Skin of body (tissue), 2 donors: ENCODE results near the gene LAMC1. TPM values are rescaled to one million over a fixed set of nuclear protein-coding genes. Genes with fewer than 3 reads are reported as not detected.

ENCODE experiments used
- DNase-seq: peaks from one replicate; lab custom pipeline; 2025; lab: John Stamatoyannopoulos, UW
- total RNA-seq: library from RNA; depleted of rRNA; stranded (reverse); fragments of >200 nt; gene quantifications from one replicate; pipeline ENCODE4 v1.2.3, GENCODE V29; 2014

The LAMC1 gene
- total RNA-seq, 1 donor from 2014 or later = 271 TPM

- DNase-seq = no peak
Measured at GRCh38 chr1:183021405-183022201, 1.6 kb upstream of the LAMC1 start.

GRCh38 chr1:183022202-183023145 is 746 bp upstream of the LAMC1 start:
- DNase-seq = peak; percentile 93

DNA sequence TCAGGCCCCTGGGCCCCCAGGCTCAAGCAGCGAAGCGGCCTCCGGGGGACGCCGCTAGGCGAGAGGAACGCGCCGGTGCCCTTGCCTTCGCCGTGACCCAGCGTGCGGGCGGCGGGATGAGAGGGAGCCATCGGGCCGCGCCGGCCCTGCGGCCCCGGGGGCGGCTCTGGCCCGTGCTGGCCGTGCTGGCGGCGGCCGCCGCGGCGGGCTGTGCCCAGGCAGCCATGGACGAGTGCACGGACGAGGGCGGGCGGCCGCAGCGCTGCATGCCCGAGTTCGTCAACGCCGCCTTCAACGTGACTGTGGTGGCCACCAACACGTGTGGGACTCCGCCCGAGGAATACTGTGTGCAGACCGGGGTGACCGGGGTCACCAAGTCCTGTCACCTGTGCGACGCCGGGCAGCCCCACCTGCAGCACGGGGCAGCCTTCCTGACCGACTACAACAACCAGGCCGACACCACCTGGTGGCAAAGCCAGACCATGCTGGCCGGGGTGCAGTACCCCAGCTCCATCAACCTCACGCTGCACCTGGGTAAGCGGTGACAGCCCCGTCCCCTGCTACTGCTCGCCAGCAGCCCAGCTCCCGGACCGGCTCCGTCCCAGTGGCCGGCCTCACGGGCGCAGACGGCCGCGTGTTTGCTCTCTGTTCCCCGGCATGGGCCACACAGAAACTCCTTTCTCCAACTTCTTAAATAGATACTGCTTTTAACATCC is 539 bp downstream of the LAMC1 start:
- no peak for DNase-seq

DNA sequence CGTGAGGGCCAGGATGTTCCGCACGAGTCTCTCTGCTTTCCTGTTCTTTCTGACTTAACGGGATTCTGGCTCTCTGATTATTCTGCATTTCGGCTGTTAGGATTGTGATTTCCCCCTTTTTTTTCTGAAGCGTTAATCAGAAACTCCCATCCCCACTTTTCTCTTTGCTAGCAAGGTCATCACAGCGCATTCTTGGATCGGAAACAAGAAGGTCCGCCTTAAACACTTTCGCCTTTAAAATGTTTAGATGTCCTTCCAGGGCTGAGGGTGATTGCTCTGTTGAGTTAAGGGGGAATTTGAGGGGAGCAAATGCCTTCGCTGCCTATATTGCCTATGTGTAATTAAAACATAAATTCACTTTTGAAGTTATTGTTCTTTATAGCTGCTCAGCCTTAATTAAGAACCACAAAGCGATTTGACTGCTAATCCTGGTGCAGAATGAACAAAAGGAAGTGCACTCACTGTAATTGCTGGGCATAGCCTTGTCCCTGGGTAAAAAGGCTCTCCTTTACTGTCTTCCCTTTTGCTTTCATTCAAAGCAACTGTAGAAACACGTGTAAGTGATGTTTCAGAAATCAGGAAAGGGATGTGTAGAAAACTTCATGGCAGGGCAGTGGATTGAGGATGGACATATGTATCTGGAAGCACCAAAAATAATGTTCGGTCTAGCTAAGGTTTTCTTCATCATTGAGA is 1.2 kb downstream of the LAMC1 start:
- DNase-seq = peak; percentile 25

DNA sequence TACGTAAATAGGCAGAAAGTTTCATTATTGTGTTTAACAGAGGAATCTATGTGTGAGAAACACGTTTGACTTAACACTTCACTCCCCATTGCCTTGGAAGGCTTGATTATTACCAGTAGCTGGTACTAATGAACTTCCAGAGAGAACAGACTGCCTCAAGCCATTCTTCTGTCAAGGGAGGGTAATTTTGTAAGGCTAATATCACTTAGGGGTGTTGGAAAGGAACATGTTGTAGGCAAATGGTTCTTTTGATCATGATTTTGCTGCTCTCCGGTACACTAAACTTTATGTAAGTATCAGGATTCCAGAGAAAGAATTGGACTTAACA is 1.8 kb downstream of the LAMC1 start:
- DNase-seq = no peak

DNA sequence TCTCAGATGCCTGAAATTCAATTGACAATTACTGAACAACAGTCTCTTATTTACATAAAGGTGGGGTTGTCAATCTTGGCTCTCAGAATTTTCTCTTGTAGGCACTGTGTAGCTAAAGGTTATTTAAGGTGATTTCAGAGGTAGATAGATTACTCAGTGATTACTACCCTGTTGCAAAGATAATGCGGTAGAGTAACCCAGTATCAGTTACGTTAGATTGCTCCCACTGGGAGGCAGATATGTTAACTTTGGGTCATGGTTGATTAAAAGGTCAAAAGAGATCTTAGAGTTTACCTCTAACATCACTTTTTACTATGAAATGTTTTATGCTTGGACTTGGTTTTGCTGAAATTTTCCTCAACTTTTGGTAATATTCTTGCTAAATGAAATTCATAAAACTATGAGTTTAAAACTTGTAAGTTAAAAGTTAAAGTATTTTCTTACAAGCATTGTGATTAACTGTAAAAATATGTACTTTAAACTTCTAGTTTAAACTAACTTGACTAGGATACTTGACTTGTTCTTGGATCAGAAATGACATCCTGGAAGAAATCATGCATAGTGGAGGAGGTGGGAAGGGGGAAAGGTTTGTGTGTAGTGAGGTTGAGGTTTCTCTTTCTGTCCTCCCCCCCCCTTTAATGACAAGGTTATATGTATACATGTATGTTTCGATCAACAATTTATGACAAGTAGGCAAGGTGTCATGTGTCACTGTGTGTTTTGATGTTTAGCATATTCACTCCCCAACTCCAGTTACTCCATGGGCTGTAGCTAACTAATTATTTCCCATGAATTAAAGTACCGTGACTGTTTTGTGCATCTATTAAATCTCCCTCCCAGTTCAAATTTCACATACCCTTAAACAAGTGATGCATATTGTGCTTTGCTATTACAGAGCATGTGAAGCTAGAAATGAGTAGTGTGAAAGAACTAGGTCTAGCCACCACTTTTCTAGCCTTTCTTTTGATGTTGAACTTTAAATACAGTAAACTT is 2.9 kb downstream of the LAMC1 start:
- DNase-seq = no peak

- DNase-seq = no peak
Measured at GRCh38 chr1:183027031-183027430, 3.8 kb downstream of the LAMC1 start.

GRCh38 chr1:183027791-183028190 is 4.6 kb downstream of the LAMC1 start:
- no peak for DNase-seq

DNA sequence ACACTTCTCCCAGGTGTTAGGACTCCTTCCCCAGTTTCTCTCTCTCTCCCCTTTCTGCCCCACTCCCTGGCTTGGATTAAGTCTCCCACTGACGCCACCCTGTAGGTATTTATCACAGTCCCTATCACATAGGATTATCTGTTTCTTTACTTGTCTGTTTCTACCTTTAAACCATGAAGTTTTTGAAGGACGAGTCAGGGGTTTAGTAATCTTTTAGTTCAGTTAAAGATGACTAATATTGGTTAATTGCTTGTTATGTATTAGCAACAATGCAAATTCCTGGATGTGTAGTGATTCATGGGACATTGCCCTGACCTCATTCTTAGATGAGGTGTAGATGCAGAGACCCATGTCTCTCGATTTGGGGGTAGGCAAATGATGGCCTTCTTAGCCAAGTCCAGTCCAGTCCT is 6.4 kb downstream of the LAMC1 start:
- DNase-seq = no peak

GRCh38 chr1:183030053-183030452 is 6.8 kb downstream of the LAMC1 start:
- no peak for DNase-seq

- no peak for DNase-seq
Measured at GRCh38 chr1:183032122-183032921, 9.1 kb downstream of the LAMC1 start.

DNA sequence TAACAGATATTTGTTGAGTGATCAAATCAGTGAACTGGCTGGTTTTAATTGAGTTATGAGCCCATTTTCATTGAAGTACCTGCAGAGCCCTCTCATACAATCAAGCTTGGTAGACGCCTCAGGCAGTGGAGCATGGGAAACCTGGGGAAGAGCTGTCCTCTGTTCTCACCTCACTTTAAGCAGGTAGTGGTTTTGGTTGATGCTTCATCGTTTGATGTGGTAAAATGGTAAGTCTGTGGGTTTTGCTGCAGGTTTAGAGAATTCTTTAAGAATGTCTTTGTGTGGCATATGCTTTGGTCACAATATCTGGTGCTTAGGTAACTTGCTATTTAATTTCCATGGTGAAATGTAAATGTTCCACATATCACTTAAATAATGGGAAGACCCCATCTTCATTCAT is 10.0 kb downstream of the LAMC1 start:
- no peak for DNase-seq

DNA sequence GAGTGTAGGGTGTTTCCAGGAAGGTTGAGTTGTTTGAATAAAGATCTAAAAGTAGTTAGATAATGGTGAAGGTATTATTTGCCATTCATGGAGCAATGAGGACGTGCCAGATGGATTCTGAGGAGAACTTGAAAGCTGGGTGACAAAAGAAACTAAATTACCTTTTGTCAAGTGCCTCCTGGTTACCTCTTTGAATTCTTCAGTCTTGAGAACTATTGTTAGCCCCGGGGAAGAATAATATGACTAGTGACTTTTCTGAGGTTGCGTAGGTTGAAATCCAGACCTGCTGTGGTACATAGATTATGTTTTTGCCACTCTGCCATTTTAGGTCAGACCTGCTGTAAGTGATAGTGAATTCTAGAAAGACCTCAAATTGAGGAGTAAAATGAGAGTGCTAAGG is 11.5 kb downstream of the LAMC1 start:
- no peak for DNase-seq

GRCh38 chr1:183038333-183038866 is 15.2 kb downstream of the LAMC1 start:
- DNase-seq = no peak

DNA sequence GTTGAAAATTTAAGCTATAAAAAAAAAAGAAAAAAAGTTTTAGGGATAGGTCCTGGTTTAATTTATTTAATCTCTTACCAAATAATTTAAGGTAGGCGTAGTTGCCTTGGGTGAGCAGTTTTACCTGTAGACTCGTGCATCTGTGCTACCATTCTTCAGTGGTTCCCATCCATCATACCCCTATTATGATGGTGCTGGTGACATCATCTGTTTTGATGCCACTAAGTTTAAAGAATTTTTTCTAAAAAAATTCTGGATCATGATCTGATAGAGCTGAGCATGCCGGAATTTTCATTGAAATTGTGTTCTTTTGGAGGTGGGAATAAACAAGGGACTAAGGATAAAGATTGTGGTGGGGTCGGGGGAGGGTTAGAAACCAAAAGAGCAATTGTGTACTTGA is 15.7 kb downstream of the LAMC1 start:
- DNase-seq = no peak

DNA sequence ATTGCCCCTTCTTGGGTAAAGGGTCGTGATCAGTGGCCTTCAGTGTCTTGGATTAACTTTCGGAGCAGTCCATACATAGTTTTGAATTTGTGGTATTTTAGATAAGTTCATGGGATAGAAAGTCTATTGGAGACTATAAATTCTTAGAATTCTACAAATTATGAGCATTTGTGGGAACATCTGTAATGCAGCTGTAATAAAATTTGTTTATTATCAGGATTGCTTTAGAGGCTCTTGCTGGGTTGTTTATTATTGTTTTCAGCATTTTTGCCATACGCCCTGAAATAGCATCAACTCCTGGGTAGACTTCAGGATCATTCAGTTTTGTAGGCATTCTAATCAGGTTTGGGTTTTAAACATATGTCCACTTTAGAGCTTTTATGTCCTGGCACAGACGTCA is 16.1 kb downstream of the LAMC1 start:
- DNase-seq = peak; percentile 61

- DNase-seq = peak; percentile 58
Measured at GRCh38 chr1:183039985-183040447, 16.8 kb downstream of the LAMC1 start.

GRCh38 chr1:183040547-183040971 is 17.3 kb downstream of the LAMC1 start:
- no peak for DNase-seq

DNA sequence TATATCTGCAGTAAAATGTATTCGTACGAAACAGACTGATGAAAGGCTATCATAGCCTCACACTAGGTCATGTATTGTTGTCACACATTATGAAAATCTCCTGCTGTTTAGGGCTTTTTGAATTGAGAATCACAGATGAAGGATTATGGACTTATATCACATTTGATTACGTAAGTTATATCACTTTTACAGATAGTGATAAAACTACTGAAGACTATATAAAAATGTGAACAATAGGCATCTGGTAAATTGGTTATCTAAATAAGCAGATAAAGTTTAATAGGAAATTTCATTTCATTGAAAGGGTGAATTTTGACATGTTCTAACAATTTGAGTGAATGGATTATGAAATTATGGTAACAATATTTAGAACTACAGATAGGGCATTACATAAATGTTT is 20.0 kb downstream of the LAMC1 start:
- no peak for DNase-seq
